ENCODE data around the gene TMEM150C.

- TF ChIP-seq CTCF (conservative IDR thresholded peaks at IDR 0.05; ENCODE audit: low read depth, low read length): no peak
- no peak for TF ChIP-seq EZH2 (IDR thresholded peaks at IDR 0.05; ENCODE audit: low read length, unreplicated experiment)
- TF ChIP-seq EZH2phosphoT487 (IDR thresholded peaks at IDR 0.05; ENCODE audit: borderline replicate concordance, low read length): no peak
These were observed 44.8 kb upstream of the TMEM150C start for GRCh38 chr4:82606622-82607021.

All from PC-3 (cell line).